AG20443 (cell line): ENCODE data around the gene PPM1G.
"Not testable (repeated sequence)": the region's sequence is repeated elsewhere in the genome, so short reads cannot be mapped to it uniquely, and the experiment has no call there.

Experiments
- DNase-seq: peaks from one replicate; pipeline ENCODE4 v3.0.0; 2012; ENCODE audit warnings: low spot score, mixed read lengths

The PPM1G gene

GRCh38 chr2:27375513-27376099 is 33.8 kb downstream of the PPM1G start:
- DNase-seq = no peak

GRCh38 chr2:27373567-27373966 is 35.8 kb downstream of the PPM1G start:
- no peak for DNase-seq

GRCh38 chr2:27372937-27373336 is 36.5 kb downstream of the PPM1G start:
- DNase-seq = no peak

GRCh38 chr2:27370816-27371620 is 38.4 kb downstream of the PPM1G start:
- no peak for DNase-seq

GRCh38 chr2:27370026-27370815 is 39.2 kb downstream of the PPM1G start, which contains the start of the genes EIF2B4 and SNX17:
Gene EIF2B4 (minus strand): TSS chr2:27370338. CDS start chr2:27370314, 24 bp downstream.
Gene SNX17 (plus strand): TSS chr2:27370616. CDS start chr2:27370744, 128 bp downstream.
- peak; percentile 97 for DNase-seq

GRCh38 chr2:27369471-27370025 is 39.8 kb downstream of the PPM1G start:
- DNase-seq = peak; percentile 82

GRCh38 chr2:27363933-27364332 is 45.5 kb downstream of the PPM1G start:
- DNase-seq = no peak

- DNase-seq = no peak
These were observed 46.5 kb downstream of the PPM1G start for GRCh38 chr2:27362678-27363420.

- DNase-seq = peak; percentile 97
These were observed 52.8 kb downstream of the PPM1G start, which contains the start of gene GTF3C2 for GRCh38 chr2:27356382-27357181. Gene GTF3C2 (minus strand): TSS chr2:27356764. CDS start chr2:27343554, 13,210 bp downstream.

- DNase-seq = peak; percentile 60
These were observed 53.4 kb downstream of the PPM1G start for GRCh38 chr2:27356056-27356381.

- DNase-seq = no peak
These were observed 54.8 kb downstream of the PPM1G start for GRCh38 chr2:27354597-27354927.

GRCh38 chr2:27353762-27354596 is 55.4 kb downstream of the PPM1G start:
- DNase-seq = no peak

GRCh38 chr2:27353386-27353761 is 56.0 kb downstream of the PPM1G start:
- DNase-seq = not testable (repeated sequence)

- no peak for DNase-seq
These were observed 57.4 kb downstream of the PPM1G start for GRCh38 chr2:27351802-27352598.

GRCh38 chr2:27350106-27350693 is 59.2 kb downstream of the PPM1G start:
- no peak for DNase-seq

- DNase-seq = no peak
These were observed 61.8 kb downstream of the PPM1G start for GRCh38 chr2:27347641-27348040.

- DNase-seq = no peak
These were observed 73.2 kb downstream of the PPM1G start for GRCh38 chr2:27336173-27336572.

GRCh38 chr2:27335311-27335710 is 74.1 kb downstream of the PPM1G start:
- no peak for DNase-seq
